ENCODE data around the gene GDAP2.
A peak's percentile ranks its signal among the peaks of the same experiment; 100 is the strongest.

GDAP2 gene

GRCh38 chr1:117930173-117930447 is 689 bp upstream of the GDAP2 start:
- TF ChIP-seq ZNF70 (CRISPR knock-in tag; IDR thresholded peaks at IDR 0.05), result no peak
- TF ChIP-seq, protein P1, sequence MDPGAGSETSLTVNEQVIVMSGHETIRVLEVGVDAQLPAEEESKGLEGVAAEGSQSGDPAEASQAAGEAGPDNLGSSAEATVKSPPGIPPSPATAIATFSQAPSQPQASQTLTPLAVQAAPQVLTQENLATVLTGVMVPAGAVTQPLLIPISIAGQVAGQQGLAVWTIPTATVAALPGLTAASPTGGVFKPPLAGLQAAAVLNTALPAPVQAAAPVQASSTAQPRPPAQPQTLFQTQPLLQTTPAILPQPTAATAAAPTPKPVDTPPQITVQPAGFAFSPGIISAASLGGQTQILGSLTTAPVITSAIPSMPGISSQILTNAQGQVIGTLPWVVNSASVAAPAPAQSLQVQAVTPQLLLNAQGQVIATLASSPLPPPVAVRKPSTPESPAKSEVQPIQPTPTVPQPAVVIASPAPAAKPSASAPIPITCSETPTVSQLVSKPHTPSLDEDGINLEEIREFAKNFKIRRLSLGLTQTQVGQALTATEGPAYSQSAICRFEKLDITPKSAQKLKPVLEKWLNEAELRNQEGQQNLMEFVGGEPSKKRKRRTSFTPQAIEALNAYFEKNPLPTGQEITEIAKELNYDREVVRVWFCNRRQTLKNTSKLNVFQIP (CRISPR knock-in tag; IDR thresholded peaks at IDR 0.05; ENCODE audit: borderline replicate concordance, low read depth), result no peak
- TF ChIP-seq SNAI2 (CRISPR knock-in tag; IDR thresholded peaks at IDR 0.05), result no peak
- TF ChIP-seq GLIS3 (CRISPR knock-in tag; IDR thresholded peaks at IDR 0.05), result no peak
- no peak for TF ChIP-seq TOX (CRISPR knock-in tag; IDR thresholded peaks at IDR 0.05; ENCODE audit: borderline replicate concordance)
- no peak for TF ChIP-seq PPARA (CRISPR knock-in tag; IDR thresholded peaks at IDR 0.05; ENCODE audit: borderline replicate concordance)
- TF ChIP-seq CSRNP3 (CRISPR knock-in tag; IDR thresholded peaks at IDR 0.05), result no peak
- no peak for TF ChIP-seq ZFP30 (CRISPR knock-in tag; IDR thresholded peaks at IDR 0.05)
- TF ChIP-seq CSDC2 (CRISPR knock-in tag; IDR thresholded peaks at IDR 0.05), result no peak
- no peak for TF ChIP-seq OSR1 (CRISPR knock-in tag; IDR thresholded peaks at IDR 0.05)
- no peak for TF ChIP-seq ZNF8 (CRISPR knock-in tag; IDR thresholded peaks at IDR 0.05)
- no peak for TF ChIP-seq TSHZ2 (CRISPR knock-in tag; IDR thresholded peaks at IDR 0.05)
- no peak for ATAC-seq

GRCh38 chr1:117928881-117929342 is 509 bp downstream of the GDAP2 start:
- TF ChIP-seq OSR1 (CRISPR knock-in tag; IDR thresholded peaks at IDR 0.05) (no peak), ZNF565 (CRISPR knock-in tag; conservative IDR thresholded peaks at IDR 0.05; ENCODE audit: low read depth) (no peak), CSRNP3 (CRISPR knock-in tag; IDR thresholded peaks at IDR 0.05) (no peak), SNAI2 (CRISPR knock-in tag; IDR thresholded peaks at IDR 0.05) (no peak), ZFP3 (CRISPR knock-in tag; IDR thresholded peaks at IDR 0.05) (no peak), GLIS3 (CRISPR knock-in tag; IDR thresholded peaks at IDR 0.05) (no peak), RARB (CRISPR knock-in tag; IDR thresholded peaks at IDR 0.05) (no peak), BACH2 (CRISPR knock-in tag; IDR thresholded peaks at IDR 0.05; ENCODE audit: borderline replicate concordance) (no peak), ZNF8 (CRISPR knock-in tag; IDR thresholded peaks at IDR 0.05) (no peak)
- TF ChIP-seq, protein P2, sequence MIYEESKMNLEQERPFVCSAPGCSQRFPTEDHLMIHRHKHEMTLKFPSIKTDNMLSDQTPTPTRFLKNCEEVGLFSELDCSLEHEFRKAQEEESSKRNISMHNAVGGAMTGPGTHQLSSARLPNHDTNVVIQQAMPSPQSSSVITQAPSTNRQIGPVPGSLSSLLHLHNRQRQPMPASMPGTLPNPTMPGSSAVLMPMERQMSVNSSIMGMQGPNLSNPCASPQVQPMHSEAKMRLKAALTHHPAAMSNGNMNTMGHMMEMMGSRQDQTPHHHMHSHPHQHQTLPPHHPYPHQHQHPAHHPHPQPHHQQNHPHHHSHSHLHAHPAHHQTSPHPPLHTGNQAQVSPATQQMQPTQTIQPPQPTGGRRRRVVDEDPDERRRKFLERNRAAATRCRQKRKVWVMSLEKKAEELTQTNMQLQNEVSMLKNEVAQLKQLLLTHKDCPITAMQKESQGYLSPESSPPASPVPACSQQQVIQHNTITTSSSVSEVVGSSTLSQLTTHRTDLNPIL (CRISPR knock-in tag; IDR thresholded peaks at IDR 0.05; ENCODE audit: low read depth), result no peak
- TF ChIP-seq, protein P3, sequence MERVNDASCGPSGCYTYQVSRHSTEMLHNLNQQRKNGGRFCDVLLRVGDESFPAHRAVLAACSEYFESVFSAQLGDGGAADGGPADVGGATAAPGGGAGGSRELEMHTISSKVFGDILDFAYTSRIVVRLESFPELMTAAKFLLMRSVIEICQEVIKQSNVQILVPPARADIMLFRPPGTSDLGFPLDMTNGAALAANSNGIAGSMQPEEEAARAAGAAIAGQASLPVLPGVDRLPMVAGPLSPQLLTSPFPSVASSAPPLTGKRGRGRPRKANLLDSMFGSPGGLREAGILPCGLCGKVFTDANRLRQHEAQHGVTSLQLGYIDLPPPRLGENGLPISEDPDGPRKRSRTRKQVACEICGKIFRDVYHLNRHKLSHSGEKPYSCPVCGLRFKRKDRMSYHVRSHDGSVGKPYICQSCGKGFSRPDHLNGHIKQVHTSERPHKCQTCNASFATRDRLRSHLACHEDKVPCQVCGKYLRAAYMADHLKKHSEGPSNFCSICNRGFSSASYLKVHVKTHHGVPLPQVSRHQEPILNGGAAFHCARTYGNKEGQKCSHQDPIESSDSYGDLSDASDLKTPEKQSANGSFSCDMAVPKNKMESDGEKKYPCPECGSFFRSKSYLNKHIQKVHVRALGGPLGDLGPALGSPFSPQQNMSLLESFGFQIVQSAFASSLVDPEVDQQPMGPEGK (CRISPR knock-in tag; IDR thresholded peaks at IDR 0.05; ENCODE audit: borderline replicate concordance), result no peak
- TF ChIP-seq, protein P1 (CRISPR knock-in tag; IDR thresholded peaks at IDR 0.05; ENCODE audit: borderline replicate concordance, low read depth), result no peak
- ATAC-seq, result peak; percentile 84

Measured in SK-N-SH treated with all-trans-retinoic acid at 6 μM for 48 hours (cell line).